ENCODE measurements around the gene IQSEC3. TPM values are rescaled to one million over a fixed set of nuclear protein-coding genes. Genes with fewer than 3 reads are reported as not detected.
A peak's percentile ranks its signal among the peaks of the same experiment; 100 is the strongest.

Gene IQSEC3
- total RNA-seq, 6 donors from 2014 or later, result 2.1 to 19.0 (median 8.2) TPM

GRCh38 chr12:188910-189621 lies 122.5 kb downstream of the IQSEC3 start:
- 8 to 17% methylated on average over 27 to 49 of the region's 52 CpGs for WGBS, 2 donors
- H3K27me3 ChIP-seq, result no peaks in the 10 kb centered on the region
- DNase-seq (peak; percentile 46 to 92), ATAC-seq (ENCODE audit: low FRiP score in 2 of 2) (peak; percentile 68 to 94)
- peak overlapping the region; percentile 35 to 51 (median 43) for H3K4me3 ChIP-seq
- H3K27ac ChIP-seq, result no peak overlapping the region
- no peaks in the 10 kb centered on the region for H3K9me3 ChIP-seq
- no peaks in the 10 kb centered on the region for H3K36me3 ChIP-seq
- peaks cover 5 to 18% (median 7%) of the 10 kb centered on the region in 4 donors for H3K4me1 ChIP-seq
- TF ChIP-seq, protein P1, sequence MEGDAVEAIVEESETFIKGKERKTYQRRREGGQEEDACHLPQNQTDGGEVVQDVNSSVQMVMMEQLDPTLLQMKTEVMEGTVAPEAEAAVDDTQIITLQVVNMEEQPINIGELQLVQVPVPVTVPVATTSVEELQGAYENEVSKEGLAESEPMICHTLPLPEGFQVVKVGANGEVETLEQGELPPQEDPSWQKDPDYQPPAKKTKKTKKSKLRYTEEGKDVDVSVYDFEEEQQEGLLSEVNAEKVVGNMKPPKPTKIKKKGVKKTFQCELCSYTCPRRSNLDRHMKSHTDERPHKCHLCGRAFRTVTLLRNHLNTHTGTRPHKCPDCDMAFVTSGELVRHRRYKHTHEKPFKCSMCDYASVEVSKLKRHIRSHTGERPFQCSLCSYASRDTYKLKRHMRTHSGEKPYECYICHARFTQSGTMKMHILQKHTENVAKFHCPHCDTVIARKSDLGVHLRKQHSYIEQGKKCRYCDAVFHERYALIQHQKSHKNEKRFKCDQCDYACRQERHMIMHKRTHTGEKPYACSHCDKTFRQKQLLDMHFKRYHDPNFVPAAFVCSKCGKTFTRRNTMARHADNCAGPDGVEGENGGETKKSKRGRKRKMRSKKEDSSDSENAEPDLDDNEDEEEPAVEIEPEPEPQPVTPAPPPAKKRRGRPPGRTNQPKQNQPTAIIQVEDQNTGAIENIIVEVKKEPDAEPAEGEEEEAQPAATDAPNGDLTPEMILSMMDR (IDR thresholded peaks at IDR 0.05), result peak; percentile 71 to 87 (median 77)
- no peak for TF ChIP-seq POLR2AphosphoS5 (IDR thresholded peaks at IDR 0.05)

- H3K9me3 ChIP-seq, result no peaks in the 10 kb centered on the region
- H3K27me3 ChIP-seq, result no peaks in the 10 kb centered on the region
- WGBS, 2 donors, result 71 to 74% methylated on average over 6 of the region's 6 CpGs
- DNase-seq (no peak), ATAC-seq (ENCODE audit: low FRiP score in 2 of 2) (no peak)
- no peak overlapping the region for H3K4me3 ChIP-seq
- H3K36me3 ChIP-seq, result no peaks in the 10 kb centered on the region
- H3K27ac ChIP-seq, result no peak overlapping the region
- peaks cover 5 to 18% (median 7%) of the 10 kb centered on the region in 4 donors for H3K4me1 ChIP-seq
- TF ChIP-seq POLR2A (IDR thresholded peaks at IDR 0.05) (no peak), EP300 (IDR thresholded peaks at IDR 0.05) (no peak), POLR2AphosphoS5 (IDR thresholded peaks at IDR 0.05) (no peak)
- TF ChIP-seq, protein P1 (IDR thresholded peaks at IDR 0.05), result no peak
These were observed 123.0 kb downstream of the IQSEC3 start for GRCh38 chr12:189622-189962.

- no peaks in the 10 kb centered on the region for H3K27me3 ChIP-seq
These were observed 124.3 kb downstream of the IQSEC3 start for GRCh38 chr12:190881-191280.

GRCh38 chr12:191541-191940 lies 125.0 kb downstream of the IQSEC3 start:
- DNase-seq (no peak), ATAC-seq (ENCODE audit: low FRiP score in 2 of 2) (no peak)
- no peaks in the 10 kb centered on the region for H3K36me3 ChIP-seq
- H3K27ac ChIP-seq, result no peak overlapping the region
- WGBS, 2 donors, result 71 to 79% methylated on average over 3 of the region's 3 CpGs
- H3K4me3 ChIP-seq, result no peak overlapping the region
- TF ChIP-seq POLR2AphosphoS5 (IDR thresholded peaks at IDR 0.05) (no peak), POLR2A (IDR thresholded peaks at IDR 0.05) (no peak), EP300 (IDR thresholded peaks at IDR 0.05) (no peak)
- TF ChIP-seq, protein P1 (IDR thresholded peaks at IDR 0.05), result no peak
- H3K4me1 ChIP-seq, result peaks cover 5 to 18% (median 7%) of the 10 kb centered on the region in 4 donors
- H3K27me3 ChIP-seq, result no peaks in the 10 kb centered on the region
- H3K9me3 ChIP-seq, result no peaks in the 10 kb centered on the region

More at GRCh38 chr12:190881-191280, 124.3 kb downstream of the IQSEC3 start:
- TF ChIP-seq POLR2AphosphoS5 (IDR thresholded peaks at IDR 0.05), result no peak
- TF ChIP-seq POLR2A (IDR thresholded peaks at IDR 0.05), result no peak
- no peak for TF ChIP-seq EP300 (IDR thresholded peaks at IDR 0.05)
- TF ChIP-seq, protein P1 (IDR thresholded peaks at IDR 0.05), result no peak
- H3K4me1 ChIP-seq, result peaks cover 5 to 18% (median 7%) of the 10 kb centered on the region in 4 donors
- WGBS, 2 donors, result 87 to 91% methylated on average over 5 to 8 of the region's 8 CpGs
- no peaks in the 10 kb centered on the region for H3K9me3 ChIP-seq
- DNase-seq (no peak), ATAC-seq (ENCODE audit: low FRiP score in 2 of 2) (no peak)
- no peak overlapping the region for H3K27ac ChIP-seq
- no peaks in the 10 kb centered on the region for H3K36me3 ChIP-seq
- no peak overlapping the region for H3K4me3 ChIP-seq

GRCh38 chr12:193261-193660 lies 126.7 kb downstream of the IQSEC3 start:
- TF ChIP-seq POLR2A (IDR thresholded peaks at IDR 0.05), result no peak
- no peak for TF ChIP-seq EP300 (IDR thresholded peaks at IDR 0.05)
- no peak for DNase-seq
- 44 to 47% methylated on average over 7 to 10 of the region's 10 CpGs for WGBS, 2 donors

More at GRCh38 chr12:193261-193660, 126.7 kb downstream of the IQSEC3 start:
- no peak for ATAC-seq (ENCODE audit: low FRiP score in 2 of 2)
- H3K36me3 ChIP-seq, result no peaks in the 10 kb centered on the region
- no peaks in the 10 kb centered on the region for H3K9me3 ChIP-seq
- no peaks in the 10 kb centered on the region for H3K27me3 ChIP-seq
- peaks cover 5 to 15% (median 7%) of the 10 kb centered on the region in 4 donors for H3K4me1 ChIP-seq
- no peak overlapping the region for H3K4me3 ChIP-seq
- no peak overlapping the region for H3K27ac ChIP-seq

Measured in upper lobe of left lung (tissue), 6 donors.